ENCODE data around the gene HBG2.

Gene HBG2

GRCh38 chr11:5226732-5227310 lies 27.8 kb downstream of the HBG2 start, which contains the start of gene HBB:
HBB (minus strand) TSS chr11:5227071; CDS start chr11:5227021, 50 bp downstream.
- no peak within 1 kb of the TSS for H3K4me3 ChIP-seq (ENCODE audit: control insufficient read depth, low read depth, low read length)
- TF ChIP-seq CTCF (conservative IDR thresholded peaks at IDR 0.05; ENCODE audit: control insufficient read depth, insufficient read depth, low read depth, low read length) = no peak
- DNase-seq (ENCODE audit: low read depth) = no peak

- DNase-seq (ENCODE audit: low read depth) = no peak
- TF ChIP-seq CTCF (conservative IDR thresholded peaks at IDR 0.05; ENCODE audit: control insufficient read depth, insufficient read depth, low read depth, low read length) = no peak
- no peak overlapping the region for H3K4me3 ChIP-seq (ENCODE audit: control insufficient read depth, low read depth, low read length)
These were observed 29.1 kb downstream of the HBG2 start for GRCh38 chr11:5225480-5225871.

GRCh38 chr11:5224538-5225479 lies 29.8 kb downstream of the HBG2 start:
- TF ChIP-seq CTCF (conservative IDR thresholded peaks at IDR 0.05; ENCODE audit: control insufficient read depth, insufficient read depth, low read depth, low read length) = no peak
- H3K4me3 ChIP-seq (ENCODE audit: control insufficient read depth, low read depth, low read length) = no peak overlapping the region
- no peak for DNase-seq (ENCODE audit: low read depth)

- no peak for TF ChIP-seq CTCF (conservative IDR thresholded peaks at IDR 0.05; ENCODE audit: control insufficient read depth, insufficient read depth, low read depth, low read length)
- no peak for DNase-seq (ENCODE audit: low read depth)
- H3K4me3 ChIP-seq (ENCODE audit: control insufficient read depth, low read depth, low read length) = no peak overlapping the region
These were observed 30.9 kb downstream of the HBG2 start for GRCh38 chr11:5223686-5224085.

- DNase-seq (ENCODE audit: low read depth) = no peak
- no peak for TF ChIP-seq CTCF (conservative IDR thresholded peaks at IDR 0.05; ENCODE audit: control insufficient read depth, insufficient read depth, low read depth, low read length)
- H3K4me3 ChIP-seq (ENCODE audit: control insufficient read depth, low read depth, low read length) = no peak overlapping the region
These were observed 31.4 kb downstream of the HBG2 start for GRCh38 chr11:5223146-5223545.

- no peak for DNase-seq (ENCODE audit: low read depth)
- no peak for TF ChIP-seq CTCF (conservative IDR thresholded peaks at IDR 0.05; ENCODE audit: control insufficient read depth, insufficient read depth, low read depth, low read length)
- no peak overlapping the region for H3K4me3 ChIP-seq (ENCODE audit: control insufficient read depth, low read depth, low read length)
These were observed 44.1 kb downstream of the HBG2 start for GRCh38 chr11:5210376-5210885.
